ENCODE measurements around the gene PDIA6.
"Not testable (repeated sequence)": the region's sequence is repeated elsewhere in the genome, so short reads cannot be mapped to it uniquely, and the experiment has no call there.

PDIA6 gene

GRCh38 chr2:10810202-10811161, 2.1 kb downstream of the PDIA6 start:
- H3K27ac Mint-ChIP-seq = peak overlapping the region; percentile 91
- H3K36me3 Mint-ChIP-seq (ENCODE audit: low read depth) = peaks cover 35% of the 10 kb centered on the region
- peaks cover 3% of the 10 kb centered on the region for H3K27me3 Mint-ChIP-seq
- no peaks in the 10 kb centered on the region for H3K9me3 Mint-ChIP-seq
- H3K4me1 Mint-ChIP-seq (ENCODE audit: low read depth) = peaks cover 50% of the 10 kb centered on the region
- H3K4me3 Mint-ChIP-seq = peak overlapping the region; percentile 89
- intact Hi-C loops (cut with micrococcal nuclease) = loop anchor here (10.0 kb wide), 3 partner anchors 66 to 686 kb away; partner anchors contain the start of genes ROCK2 and RRM2

- Mint-ChIP-seq H3K36me3 (ENCODE audit: low read depth) (peaks cover 46% of the 10 kb centered on the region), H3K27ac (no peak overlapping the region), H3K4me3 (no peak overlapping the region), H3K27me3 (no peaks in the 10 kb centered on the region), H3K4me1 (ENCODE audit: low read depth) (peaks cover 44% of the 10 kb centered on the region), H3K9me3 (no peaks in the 10 kb centered on the region)
- intact Hi-C loops (cut with micrococcal nuclease) = no loop called here
These were observed 6.0 kb downstream of the PDIA6 start for GRCh38 chr2:10806543-10806942.

- intact Hi-C loops (cut with micrococcal nuclease); H3K4me3 Mint-ChIP-seq; H3K9me3 Mint-ChIP-seq; H3K27ac Mint-ChIP-seq; H3K27me3 Mint-ChIP-seq: not testable (repeated sequence)
- Mint-ChIP-seq H3K4me1 (ENCODE audit: low read depth) (peaks cover 39% of the 10 kb centered on the region), H3K36me3 (ENCODE audit: low read depth) (peaks cover 50% of the 10 kb centered on the region)
These were observed 6.6 kb downstream of the PDIA6 start for GRCh38 chr2:10805990-10806389.

- peak overlapping the region; percentile 37 for H3K27ac Mint-ChIP-seq
- H3K4me1 Mint-ChIP-seq (ENCODE audit: low read depth) = peaks cover 17% of the 10 kb centered on the region
- H3K4me3 Mint-ChIP-seq = no peak overlapping the region
- H3K27me3 Mint-ChIP-seq = no peaks in the 10 kb centered on the region
- no peaks in the 10 kb centered on the region for H3K9me3 Mint-ChIP-seq
- peaks cover 65% of the 10 kb centered on the region for H3K36me3 Mint-ChIP-seq (ENCODE audit: low read depth)
- intact Hi-C loops (cut with micrococcal nuclease) = no loop called here
These were observed 9.9 kb downstream of the PDIA6 start for GRCh38 chr2:10802657-10803056.

GRCh38 chr2:10800163-10800562, 12.4 kb downstream of the PDIA6 start:
- intact Hi-C loops (cut with micrococcal nuclease) = no loop called here
- Mint-ChIP-seq H3K27me3 (no peaks in the 10 kb centered on the region), H3K9me3 (no peaks in the 10 kb centered on the region), H3K4me1 (ENCODE audit: low read depth) (peaks cover 11% of the 10 kb centered on the region), H3K27ac (no peak overlapping the region), H3K36me3 (ENCODE audit: low read depth) (peaks cover 82% of the 10 kb centered on the region), H3K4me3 (no peak overlapping the region)

- Mint-ChIP-seq H3K4me1 (ENCODE audit: low read depth) (peaks cover 11% of the 10 kb centered on the region), H3K27ac (no peak overlapping the region), H3K27me3 (no peaks in the 10 kb centered on the region)
These were observed 13.8 kb downstream of the PDIA6 start for GRCh38 chr2:10798783-10799182.

GRCh38 chr2:10796703-10797102, 15.9 kb downstream of the PDIA6 start:
- Mint-ChIP-seq H3K27ac (no peak overlapping the region), H3K27me3 (no peaks in the 10 kb centered on the region), H3K4me3 (no peak overlapping the region), H3K9me3 (no peaks in the 10 kb centered on the region), H3K4me1 (ENCODE audit: low read depth) (no peaks in the 10 kb centered on the region), H3K36me3 (ENCODE audit: low read depth) (peaks cover 100% of the 10 kb centered on the region)
- intact Hi-C loops (cut with micrococcal nuclease) = no loop called here

More at GRCh38 chr2:10798783-10799182, 13.8 kb downstream of the PDIA6 start:
- Mint-ChIP-seq H3K9me3 (no peaks in the 10 kb centered on the region), H3K4me3 (no peak overlapping the region), H3K36me3 (ENCODE audit: low read depth) (peaks cover 94% of the 10 kb centered on the region)
- intact Hi-C loops (cut with micrococcal nuclease) = no loop called here

GRCh38 chr2:10795508-10796046, 17.0 kb downstream of the PDIA6 start:
- H3K9me3 Mint-ChIP-seq = no peaks in the 10 kb centered on the region
- no peak overlapping the region for H3K4me3 Mint-ChIP-seq
- intact Hi-C loops (cut with micrococcal nuclease) = no loop called here
- no peak overlapping the region for H3K27ac Mint-ChIP-seq
- no peaks in the 10 kb centered on the region for H3K27me3 Mint-ChIP-seq
- peaks cover 100% of the 10 kb centered on the region for H3K36me3 Mint-ChIP-seq (ENCODE audit: low read depth)
- no peaks in the 10 kb centered on the region for H3K4me1 Mint-ChIP-seq (ENCODE audit: low read depth)

- Mint-ChIP-seq H3K36me3 (ENCODE audit: low read depth) (peaks cover 100% of the 10 kb centered on the region), H3K9me3 (no peaks in the 10 kb centered on the region), H3K27me3 (no peaks in the 10 kb centered on the region), H3K27ac (no peak overlapping the region), H3K4me3 (no peak overlapping the region), H3K4me1 (ENCODE audit: low read depth) (no peaks in the 10 kb centered on the region)
- intact Hi-C loops (cut with micrococcal nuclease) = no loop called here
These were observed 17.7 kb downstream of the PDIA6 start for GRCh38 chr2:10794876-10795275.

GRCh38 chr2:10793816-10794215, 18.8 kb downstream of the PDIA6 start:
- H3K36me3 Mint-ChIP-seq (ENCODE audit: low read depth) = peaks cover 100% of the 10 kb centered on the region
- intact Hi-C loops (cut with micrococcal nuclease) = no loop called here
- H3K27ac Mint-ChIP-seq = no peak overlapping the region
- no peak overlapping the region for H3K4me3 Mint-ChIP-seq
- no peaks in the 10 kb centered on the region for H3K9me3 Mint-ChIP-seq
- H3K27me3 Mint-ChIP-seq = no peaks in the 10 kb centered on the region
- no peaks in the 10 kb centered on the region for H3K4me1 Mint-ChIP-seq (ENCODE audit: low read depth)

GRCh38 chr2:10792660-10793400, 19.8 kb downstream of the PDIA6 start:
- no peak overlapping the region for H3K4me3 Mint-ChIP-seq
- intact Hi-C loops (cut with micrococcal nuclease) = no loop called here
- no peak overlapping the region for H3K27ac Mint-ChIP-seq
- no peaks in the 10 kb centered on the region for H3K4me1 Mint-ChIP-seq (ENCODE audit: low read depth)
- H3K27me3 Mint-ChIP-seq = no peaks in the 10 kb centered on the region
- H3K36me3 Mint-ChIP-seq (ENCODE audit: low read depth) = peaks cover 100% of the 10 kb centered on the region
- no peaks in the 10 kb centered on the region for H3K9me3 Mint-ChIP-seq

- Mint-ChIP-seq H3K27me3 (no peaks in the 10 kb centered on the region), H3K27ac (no peak overlapping the region), H3K4me1 (ENCODE audit: low read depth) (no peaks in the 10 kb centered on the region), H3K4me3 (no peak overlapping the region), H3K36me3 (ENCODE audit: low read depth) (peaks cover 100% of the 10 kb centered on the region), H3K9me3 (no peaks in the 10 kb centered on the region)
- intact Hi-C loops (cut with micrococcal nuclease) = no loop called here
These were observed 20.5 kb downstream of the PDIA6 start for GRCh38 chr2:10792001-10792634.

- Mint-ChIP-seq H3K27me3 (no peaks in the 10 kb centered on the region), H3K9me3 (no peaks in the 10 kb centered on the region), H3K4me1 (ENCODE audit: low read depth) (no peaks in the 10 kb centered on the region), H3K4me3 (no peak overlapping the region), H3K27ac (no peak overlapping the region), H3K36me3 (ENCODE audit: low read depth) (peaks cover 100% of the 10 kb centered on the region)
- intact Hi-C loops (cut with micrococcal nuclease) = no loop called here
These were observed 22.2 kb downstream of the PDIA6 start for GRCh38 chr2:10790228-10790973.
